A673 (cell line): Measurements from ENCODE around the gene ZNF669. TPM values are rescaled to one million over a fixed set of nuclear protein-coding genes. Genes with fewer than 3 reads are reported as not detected.

Experiments used
- BruUV-seq: library from RNA; stranded (reverse); fragments of 400-500 nt; replicated peaks from 2 replicates; lab custom pipeline; 2021; lab: Mats Ljungman, UMichigan
- CTCF ChIA-PET: fragments of 300-600 bp; sonication (Branson Sonifier 250); formaldehyde crosslinking; loops from one replicate; lab custom pipeline; 2022; ENCODE audit warnings: antibody characterized with exemption; lab: Charles Lee
- POLR2A ChIA-PET: fragments of 300-600 bp; sonication (Branson Sonifier 250); formaldehyde crosslinking; loops from one replicate; lab custom pipeline; 2022; ENCODE audit warnings: antibody characterized with exemption; ENCODE audit not compliant: low non-redundant PET; lab: Charles Lee
- DNase-seq: peaks from one replicate; pipeline ENCODE4 v3.0.0-alpha.2; 2015; ENCODE audit warnings: low spot score
- H3K27ac ChIP-seq: fragments of 200-600 bp; sonication (generic); 2 replicates; pipeline ENCODE4 v1.5.1; 2016; ENCODE audit warnings: mixed run types, low read depth, mild to moderate bottlenecking, mixed read lengths, antibody characterized with exemption, low read length; ENCODE audit not compliant: poor library complexity, severe bottlenecking
- H3K27me3 ChIP-seq: fragments of 200-600 bp; sonication (generic); replicated peaks from 2 replicates; pipeline ENCODE4 v1.6.1; 2017; ENCODE audit warnings: mixed run types, low read depth, mild to moderate bottlenecking, mixed read lengths, antibody characterized with exemption, low read length; ENCODE audit not compliant: insufficient read depth, poor library complexity
- H3K36me3 ChIP-seq: fragments of 200-600 bp; sonication (generic); 2 replicates; pipeline ENCODE4 v1.6.1; 2016; ENCODE audit warnings: mixed run types, mild to moderate bottlenecking, mixed read lengths, antibody characterized with exemption, low read length; ENCODE audit not compliant: insufficient read depth, poor library complexity, severe bottlenecking
- H3K4me1 ChIP-seq: fragments of 200-600 bp; sonication (generic); 2 replicates; pipeline ENCODE4 v1.6.1; 2017; ENCODE audit warnings: mixed run types, mild to moderate bottlenecking, mixed read lengths, antibody characterized with exemption, low read length; ENCODE audit not compliant: insufficient read depth, poor library complexity, severe bottlenecking
- H3K4me3 ChIP-seq: fragments of 200-600 bp; sonication (generic); 2 replicates; pipeline ENCODE4 v1.5.1; 2016; ENCODE audit warnings: low read depth, mixed run types, mild to moderate bottlenecking, mixed read lengths, low read length; ENCODE audit not compliant: poor library complexity, severe bottlenecking
- H3K9me3 ChIP-seq: fragments of 200-600 bp; sonication (generic); 2 replicates; pipeline ENCODE4 v1.6.1; 2016; ENCODE audit warnings: mixed run types, low read depth, mild to moderate bottlenecking, mixed read lengths, antibody characterized with exemption, low read length; ENCODE audit not compliant: poor library complexity, severe bottlenecking
- EZH2 ChIP-seq: fragments of 200-600 bp; sonication (generic); IDR thresholded peaks from 2 replicates; pipeline ENCODE4 v1.6.1; 2017; ENCODE audit warnings: borderline replicate concordance, low read depth, mild to moderate bottlenecking, mixed read lengths, antibody characterized with exemption, low read length; ENCODE audit not compliant: poor library complexity, severe bottlenecking
- intact Hi-C: fragments of 100-400 bp; cut with micrococcal nuclease; formaldehyde crosslinking; loops from one replicate; pipeline ENCODE4 v1.10.0; 2022; ENCODE audit not compliant: unreplicated experiment
- total RNA-seq: library from RNA; stranded (reverse); gene quantifications from 2 replicates; pipeline ENCODE4 v1.2.3, GENCODE V29; 2021
- TF ChIP-seq, protein P1 (sequence below): fragments of 300-800, 200-600 bp; sonication (generic); conservative IDR thresholded peaks from 2 replicates; pipeline ENCODE4 v1.5.1; 2017; ENCODE audit warnings: low read depth, mild to moderate bottlenecking, antibody characterized with exemption, low read length, moderate library complexity, mixed read lengths

The ZNF669 gene
- total RNA-seq, 1 experiment from 2014 or later: 13.3 TPM

DNA sequence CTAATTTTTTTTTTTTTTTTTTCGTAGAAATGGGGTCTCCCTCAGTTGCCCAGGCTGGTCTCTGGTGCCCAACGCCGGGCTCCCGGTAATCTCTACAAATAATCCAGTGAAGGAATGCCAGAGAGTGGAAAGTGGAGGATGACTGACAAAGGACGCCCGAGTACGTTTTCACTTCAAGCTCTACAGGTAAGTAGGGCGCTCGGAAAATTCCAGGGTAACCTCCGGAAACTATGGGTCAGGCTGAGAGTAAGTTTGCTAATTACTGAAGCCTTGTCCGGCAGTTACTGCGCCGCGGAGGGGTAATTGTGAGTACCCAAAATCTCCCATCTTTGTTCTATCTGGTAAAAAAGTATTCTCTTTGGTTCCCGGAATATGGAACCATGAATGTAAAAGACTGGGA is 1.8 kb upstream of the ZNF669 start:
- no TSS peak for BruUV-seq
- intact Hi-C loops: no loop called here
- Histone ChIP-seq H3K27ac (no peak overlapping the region), H3K36me3 (peaks cover 16% of the 10 kb centered on the region), H3K4me3 (no peak overlapping the region), H3K27me3 (peaks cover 14% of the 10 kb centered on the region), H3K9me3 (peaks cover 23% of the 10 kb centered on the region), H3K4me1 (no peaks in the 10 kb centered on the region)
- ChIA-PET POLR2A (no interaction called here), CTCF (no interaction called here)
- TF ChIP-seq EZH2: no peak
- TF ChIP-seq, protein P1, sequence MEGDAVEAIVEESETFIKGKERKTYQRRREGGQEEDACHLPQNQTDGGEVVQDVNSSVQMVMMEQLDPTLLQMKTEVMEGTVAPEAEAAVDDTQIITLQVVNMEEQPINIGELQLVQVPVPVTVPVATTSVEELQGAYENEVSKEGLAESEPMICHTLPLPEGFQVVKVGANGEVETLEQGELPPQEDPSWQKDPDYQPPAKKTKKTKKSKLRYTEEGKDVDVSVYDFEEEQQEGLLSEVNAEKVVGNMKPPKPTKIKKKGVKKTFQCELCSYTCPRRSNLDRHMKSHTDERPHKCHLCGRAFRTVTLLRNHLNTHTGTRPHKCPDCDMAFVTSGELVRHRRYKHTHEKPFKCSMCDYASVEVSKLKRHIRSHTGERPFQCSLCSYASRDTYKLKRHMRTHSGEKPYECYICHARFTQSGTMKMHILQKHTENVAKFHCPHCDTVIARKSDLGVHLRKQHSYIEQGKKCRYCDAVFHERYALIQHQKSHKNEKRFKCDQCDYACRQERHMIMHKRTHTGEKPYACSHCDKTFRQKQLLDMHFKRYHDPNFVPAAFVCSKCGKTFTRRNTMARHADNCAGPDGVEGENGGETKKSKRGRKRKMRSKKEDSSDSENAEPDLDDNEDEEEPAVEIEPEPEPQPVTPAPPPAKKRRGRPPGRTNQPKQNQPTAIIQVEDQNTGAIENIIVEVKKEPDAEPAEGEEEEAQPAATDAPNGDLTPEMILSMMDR: no peak
- no peak for DNase-seq

DNA sequence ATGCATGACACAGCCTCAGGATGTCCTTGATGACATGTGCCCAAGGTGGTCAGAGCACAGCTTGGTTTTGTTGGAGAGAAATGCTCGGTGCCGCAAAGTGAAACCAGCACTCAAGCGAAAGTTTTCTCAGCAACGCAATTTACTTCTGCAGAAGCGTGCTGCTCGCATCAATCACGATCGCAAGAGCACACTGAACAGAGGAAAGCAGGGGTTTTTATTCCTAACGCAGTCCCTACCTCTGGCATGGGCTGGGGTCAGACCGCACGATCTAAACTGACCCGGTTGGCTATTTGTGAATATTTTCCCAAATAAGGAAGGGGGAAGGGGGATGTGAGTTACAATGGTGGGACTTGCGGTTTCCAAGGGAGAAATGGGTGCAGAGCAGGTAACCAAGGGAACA is 809 bp upstream of the ZNF669 start:
- peaks cover 31% of the 10 kb centered on the region for H3K9me3 ChIP-seq
- no peak overlapping the region for H3K27ac ChIP-seq
- no peaks in the 10 kb centered on the region for H3K4me1 ChIP-seq
- H3K27me3 ChIP-seq: peaks cover 8% of the 10 kb centered on the region
- BruUV-seq: no TSS peak
- peaks cover 26% of the 10 kb centered on the region for H3K36me3 ChIP-seq
- intact Hi-C loops: no loop called here
- CTCF ChIA-PET: no interaction called here
- no peak for DNase-seq
- POLR2A ChIA-PET: no interaction called here
- no peak for TF ChIP-seq EZH2
- TF ChIP-seq, protein P1: no peak
- H3K4me3 ChIP-seq: no peak overlapping the region

DNA sequence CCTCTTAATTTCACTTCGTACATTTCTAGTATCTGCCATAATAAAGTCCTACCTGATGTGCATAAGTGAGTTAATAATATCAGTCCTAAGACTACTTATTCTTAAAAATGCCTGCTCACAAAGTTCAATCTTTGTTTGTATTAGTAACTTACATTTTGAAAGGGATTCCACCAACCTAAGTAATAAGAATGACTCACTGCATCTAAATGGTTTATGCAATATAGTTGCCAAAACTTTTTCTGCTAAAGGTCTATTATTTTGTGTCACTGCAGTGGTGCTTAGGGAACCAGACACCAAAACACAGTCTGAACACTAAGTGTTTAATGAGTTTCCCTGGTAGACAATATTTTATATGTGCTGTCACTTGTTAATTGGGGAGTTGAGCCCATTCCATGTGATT is 1.8 kb downstream of the ZNF669 start:
- ChIA-PET POLR2A (no interaction called here), CTCF (no interaction called here)
- no TSS peak for BruUV-seq
- Histone ChIP-seq H3K27ac (no peak overlapping the region), H3K36me3 (peaks cover 40% of the 10 kb centered on the region), H3K9me3 (peaks cover 39% of the 10 kb centered on the region), H3K4me3 (no peak overlapping the region), H3K27me3 (no peaks in the 10 kb centered on the region), H3K4me1 (no peaks in the 10 kb centered on the region)
- TF ChIP-seq, protein P1: no peak
- TF ChIP-seq EZH2: no peak
- no peak for DNase-seq
- intact Hi-C loops: no loop called here
